ENCODE measurements around the gene MBNL2.

DNA sequence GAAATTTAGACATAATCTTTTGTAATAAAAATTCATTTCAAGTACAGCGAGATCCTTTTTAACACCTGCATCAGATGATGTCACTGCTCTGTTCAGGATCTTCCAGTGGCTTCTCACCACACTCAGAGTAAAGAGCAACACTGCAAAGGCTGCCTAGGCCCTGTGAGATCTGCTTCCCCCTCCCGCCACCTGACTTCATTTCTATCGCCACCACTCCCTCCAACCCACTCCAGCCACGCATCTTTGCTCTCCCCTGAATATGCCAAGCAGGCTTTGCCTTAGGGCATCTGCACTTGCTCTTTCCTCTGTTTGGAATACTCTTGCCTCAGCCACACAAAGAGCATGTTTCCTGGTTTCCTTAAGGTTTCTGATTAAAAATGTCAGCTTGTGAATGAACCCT is 58.3 kb downstream of the MBNL2 start:
- no peak for TF ChIP-seq CREM (IDR thresholded peaks at IDR 0.05)
- TF ChIP-seq CREM (CRISPR knock-in tag; IDR thresholded peaks at IDR 0.05): no peak
- no peak for TF ChIP-seq ISX (CRISPR knock-in tag; conservative IDR thresholded peaks at IDR 0.05)
- TF ChIP-seq, protein P1, sequence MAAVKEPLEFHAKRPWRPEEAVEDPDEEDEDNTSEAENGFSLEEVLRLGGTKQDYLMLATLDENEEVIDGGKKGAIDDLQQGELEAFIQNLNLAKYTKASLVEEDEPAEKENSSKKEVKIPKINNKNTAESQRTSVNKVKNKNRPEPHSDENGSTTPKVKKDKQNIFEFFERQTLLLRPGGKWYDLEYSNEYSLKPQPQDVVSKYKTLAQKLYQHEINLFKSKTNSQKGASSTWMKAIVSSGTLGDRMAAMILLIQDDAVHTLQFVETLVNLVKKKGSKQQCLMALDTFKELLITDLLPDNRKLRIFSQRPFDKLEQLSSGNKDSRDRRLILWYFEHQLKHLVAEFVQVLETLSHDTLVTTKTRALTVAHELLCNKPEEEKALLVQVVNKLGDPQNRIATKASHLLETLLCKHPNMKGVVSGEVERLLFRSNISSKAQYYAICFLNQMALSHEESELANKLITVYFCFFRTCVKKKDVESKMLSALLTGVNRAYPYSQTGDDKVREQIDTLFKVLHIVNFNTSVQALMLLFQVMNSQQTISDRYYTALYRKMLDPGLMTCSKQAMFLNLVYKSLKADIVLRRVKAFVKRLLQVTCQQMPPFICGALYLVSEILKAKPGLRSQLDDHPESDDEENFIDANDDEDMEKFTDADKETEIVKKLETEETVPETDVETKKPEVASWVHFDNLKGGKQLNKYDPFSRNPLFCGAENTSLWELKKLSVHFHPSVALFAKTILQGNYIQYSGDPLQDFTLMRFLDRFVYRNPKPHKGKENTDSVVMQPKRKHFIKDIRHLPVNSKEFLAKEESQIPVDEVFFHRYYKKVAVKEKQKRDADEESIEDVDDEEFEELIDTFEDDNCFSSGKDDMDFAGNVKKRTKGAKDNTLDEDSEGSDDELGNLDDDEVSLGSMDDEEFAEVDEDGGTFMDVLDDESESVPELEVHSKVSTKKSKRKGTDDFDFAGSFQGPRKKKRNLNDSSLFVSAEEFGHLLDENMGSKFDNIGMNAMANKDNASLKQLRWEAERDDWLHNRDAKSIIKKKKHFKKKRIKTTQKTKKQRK (IDR thresholded peaks at IDR 0.05; ENCODE audit: low read length): no peak
- no peak for TF ChIP-seq ARNT2 (CRISPR knock-in tag; IDR thresholded peaks at IDR 0.05; ENCODE audit: low read depth)
- no peak for TF ChIP-seq BRD4 (CRISPR knock-in tag; IDR thresholded peaks at IDR 0.05)
- TF ChIP-seq ZNF10 (CRISPR knock-in tag; IDR thresholded peaks at IDR 0.05; ENCODE audit: borderline replicate concordance, low read depth): no peak
- TF ChIP-seq, protein P2, sequence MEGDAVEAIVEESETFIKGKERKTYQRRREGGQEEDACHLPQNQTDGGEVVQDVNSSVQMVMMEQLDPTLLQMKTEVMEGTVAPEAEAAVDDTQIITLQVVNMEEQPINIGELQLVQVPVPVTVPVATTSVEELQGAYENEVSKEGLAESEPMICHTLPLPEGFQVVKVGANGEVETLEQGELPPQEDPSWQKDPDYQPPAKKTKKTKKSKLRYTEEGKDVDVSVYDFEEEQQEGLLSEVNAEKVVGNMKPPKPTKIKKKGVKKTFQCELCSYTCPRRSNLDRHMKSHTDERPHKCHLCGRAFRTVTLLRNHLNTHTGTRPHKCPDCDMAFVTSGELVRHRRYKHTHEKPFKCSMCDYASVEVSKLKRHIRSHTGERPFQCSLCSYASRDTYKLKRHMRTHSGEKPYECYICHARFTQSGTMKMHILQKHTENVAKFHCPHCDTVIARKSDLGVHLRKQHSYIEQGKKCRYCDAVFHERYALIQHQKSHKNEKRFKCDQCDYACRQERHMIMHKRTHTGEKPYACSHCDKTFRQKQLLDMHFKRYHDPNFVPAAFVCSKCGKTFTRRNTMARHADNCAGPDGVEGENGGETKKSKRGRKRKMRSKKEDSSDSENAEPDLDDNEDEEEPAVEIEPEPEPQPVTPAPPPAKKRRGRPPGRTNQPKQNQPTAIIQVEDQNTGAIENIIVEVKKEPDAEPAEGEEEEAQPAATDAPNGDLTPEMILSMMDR (CRISPR knock-in tag; IDR thresholded peaks at IDR 0.05): no peak
